HepG2 (cell line): ENCODE measurements around the gene CYBC1. TPM values are rescaled to one million over a fixed set of nuclear protein-coding genes. Genes with fewer than 3 reads are reported as not detected.

Experiments used
- AHR ChIP-seq: IDR thresholded peaks from 2 replicates; pipeline ENCODE4 v1.6.1; 2018; ENCODE audit warnings: missing genetic modification reagents, missing compliant biosample characterization
- GZF1 ChIP-seq: sonication (generic); formaldehyde crosslinking; IDR thresholded peaks from 2 replicates; pipeline ENCODE4 v1.5.1; 2020; ENCODE audit warnings: mild to moderate bottlenecking, missing genetic modification reagents
- KDM6A ChIP-seq: IDR thresholded peaks from 2 replicates; pipeline ENCODE4 v1.6.1; 2016; ENCODE audit warnings: low read depth
- KLF13 ChIP-seq: sonication (generic); formaldehyde crosslinking; IDR thresholded peaks from 2 replicates; pipeline ENCODE4 v1.4.0; 2020; ENCODE audit warnings: mild to moderate bottlenecking, missing genetic modification reagents
- KLF16 ChIP-seq, 2 experiments: sonication (generic) in 1 of 2; formaldehyde crosslinking in 1 of 2; IDR thresholded peaks; 2 replicates each; pipeline versions ENCODE4 v1.6.1 to v1.8.0; 2016 to 2023; ENCODE audit warnings: missing genetic modification reagents in 2 of 2, missing compliant biosample characterization in 1 of 2
- MED8 ChIP-seq: sonication (generic); formaldehyde crosslinking; IDR thresholded peaks from 2 replicates; pipeline ENCODE4 v1.8.1; 2023; ENCODE audit warnings: mild to moderate bottlenecking, missing genetic modification reagents; ENCODE audit not compliant: insufficient replicate concordance
- MIER2 ChIP-seq: IDR thresholded peaks from 2 replicates; pipeline ENCODE4 v1.6.1; 2016; ENCODE audit warnings: missing biosample characterization, missing genetic modification reagents
- MTF1 ChIP-seq: sonication (generic); formaldehyde crosslinking; IDR thresholded peaks from 2 replicates; pipeline ENCODE4 v1.5.0; 2020; ENCODE audit warnings: missing genetic modification reagents
- NFKB2 ChIP-seq: sonication (generic); formaldehyde crosslinking; IDR thresholded peaks from 2 replicates; pipeline ENCODE4 v1.4.0; 2020; ENCODE audit warnings: missing genetic modification reagents, borderline replicate concordance
- PHB2 ChIP-seq: fragments of 450-650 bp; IDR thresholded peaks from 2 replicates; pipeline ENCODE4 v1.6.1; 2018; ENCODE audit not compliant: partially characterized antibody
- RAD21 ChIP-seq: fragments of 450-650 bp; formaldehyde crosslinking; IDR thresholded peaks from 2 replicates; pipeline ENCODE4 v1.5.0; 2020; ENCODE audit warnings: mild to moderate bottlenecking
- RBFOX2 ChIP-seq: fragments of 200-400 bp; formaldehyde crosslinking; IDR thresholded peaks from 2 replicates; pipeline ENCODE4 v1.6.1; 2017; ENCODE audit warnings: low read depth, mild to moderate bottlenecking, low read length
- SP140L ChIP-seq: sonication (generic); formaldehyde crosslinking; IDR thresholded peaks from 2 replicates; pipeline ENCODE4 v1.4.0; 2020; ENCODE audit warnings: missing genetic modification reagents, borderline replicate concordance
- TBX2 ChIP-seq: sonication (generic); formaldehyde crosslinking; IDR thresholded peaks from 2 replicates; pipeline ENCODE4 v1.5.0; 2020; ENCODE audit warnings: missing genetic modification reagents, mild to moderate bottlenecking, borderline replicate concordance
- TCF7L2 ChIP-seq: IDR thresholded peaks from 2 replicates; pipeline ENCODE4 v1.6.1; 2011; ENCODE audit warnings: mild to moderate bottlenecking, low read depth, low read length, moderate library complexity
- U2AF1 ChIP-seq: fragments of 200-400 bp; formaldehyde crosslinking; optimal IDR thresholded peaks from 2 replicates; pipeline ENCODE3; 2017; ENCODE audit warnings: mild to moderate bottlenecking, low read depth, low read length
- ZNF143 ChIP-seq: sonication (generic); formaldehyde crosslinking; IDR thresholded peaks from 2 replicates; pipeline ENCODE4 v1.4.0; 2020; ENCODE audit warnings: missing genetic modification reagents
- ZNF607 ChIP-seq: sonication (generic); formaldehyde crosslinking; IDR thresholded peaks from 2 replicates; pipeline ENCODE4 v1.5.1; 2020; ENCODE audit warnings: missing genetic modification reagents, mild to moderate bottlenecking, borderline replicate concordance
- polyA plus RNA-seq, 8 experiments: library from polyadenylated mRNA; depleted of rRNA in 3 of 8; stranded (reverse) in 7 of 8; unstranded in 1 of 8; fragments of >200 nt; fragmentation: Illumina TruSeq in 4 of 8; extraction: Trizol in 4 of 8; gene quantifications; 2 replicates each; pipeline versions ENCODE4 v1.2.1 to v1.2.3, GENCODE V29; 2011 to 2016; ENCODE audit warnings: low read depth in 4 of 8, missing spikeins in 1 of 8, mixed read lengths in 1 of 8; ENCODE audit not compliant: insufficient read depth in 1 of 8
- total RNA-seq, 5 experiments: library from RNA; depleted of rRNA; stranded (reverse); fragments of >200 nt; fragmentation: Illumina TruSeq; extraction: Trizol; gene quantifications; 2 replicates each; pipeline ENCODE4 v1.2.3, GENCODE V29; 2016; ENCODE audit warnings: low read depth in 1 of 5
- TF ChIP-seq, protein P1 (sequence below): sonication (generic); formaldehyde crosslinking; IDR thresholded peaks from 2 replicates; pipeline ENCODE4 v1.4.0; 2020; ENCODE audit warnings: missing genetic modification reagents
- TF ChIP-seq, protein P2 (sequence below): sonication (generic); formaldehyde crosslinking; IDR thresholded peaks from 2 replicates; pipeline ENCODE4 v1.8.1; 2023; ENCODE audit warnings: mild to moderate bottlenecking, missing genetic modification reagents
- TF ChIP-seq, protein P3 (sequence below): sonication (generic); formaldehyde crosslinking; IDR thresholded peaks from 2 replicates; pipeline ENCODE4; 2020; ENCODE audit warnings: missing genetic modification reagents, mild to moderate bottlenecking, borderline replicate concordance

Gene CYBC1
- total and polyA plus RNA-seq, 2 of the 13 experiments (the other 11 are each of a cell fraction or from before 2014, with no cell fraction given): 43.4 to 44.1 TPM

DNA sequence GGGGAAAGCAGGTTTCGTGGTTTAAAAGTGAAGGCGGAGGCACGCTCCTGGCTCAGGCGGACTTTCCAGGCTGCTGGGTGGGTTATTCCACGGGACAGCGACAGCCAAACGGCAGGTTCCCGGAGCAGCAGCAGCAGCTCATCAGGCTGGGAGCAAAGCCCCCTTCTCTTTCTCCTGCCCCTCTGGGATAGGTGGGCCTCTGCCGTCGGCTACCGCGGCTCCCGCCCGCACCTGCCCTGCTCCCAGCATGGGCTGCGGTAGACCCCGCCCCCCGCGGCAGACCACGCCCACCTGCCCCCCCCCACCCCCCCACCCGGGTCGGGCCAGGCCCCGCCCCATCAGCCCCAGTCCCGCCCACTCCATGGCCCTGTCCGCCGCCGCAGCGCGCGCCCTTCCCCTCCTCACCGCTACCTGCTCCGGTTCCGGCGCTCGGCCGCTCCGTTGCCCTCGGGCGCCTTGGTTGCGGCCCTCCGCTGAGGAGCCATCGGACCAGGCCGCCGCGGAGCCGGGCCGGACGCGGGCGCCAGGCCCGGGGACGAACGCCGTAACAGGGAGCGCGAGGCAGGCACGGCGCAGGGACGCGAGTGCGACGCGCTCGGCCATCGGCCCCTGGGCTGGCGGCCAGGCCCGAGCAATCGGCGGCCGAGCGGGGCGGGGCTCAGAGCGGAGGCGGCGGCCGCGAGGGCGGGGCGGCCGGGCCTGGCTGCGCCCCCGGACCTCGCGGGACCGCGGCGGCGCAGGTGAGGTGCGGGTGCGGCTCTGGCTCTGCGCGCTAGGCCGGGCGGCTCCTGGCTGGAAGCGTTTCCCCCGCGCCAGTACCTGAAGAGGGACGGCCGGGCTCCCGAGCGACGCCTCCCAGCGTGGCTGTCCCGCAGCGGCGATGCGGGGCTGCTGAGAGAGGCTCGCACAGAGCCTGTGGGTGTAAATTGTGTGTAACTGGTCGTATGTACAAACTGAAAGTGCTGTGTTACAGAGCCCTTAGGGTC lies 32.3 kb downstream of the CYBC1 start, which contains the start of the genes HEXD and OGFOD3 (continued):
- TF ChIP-seq, protein P1, sequence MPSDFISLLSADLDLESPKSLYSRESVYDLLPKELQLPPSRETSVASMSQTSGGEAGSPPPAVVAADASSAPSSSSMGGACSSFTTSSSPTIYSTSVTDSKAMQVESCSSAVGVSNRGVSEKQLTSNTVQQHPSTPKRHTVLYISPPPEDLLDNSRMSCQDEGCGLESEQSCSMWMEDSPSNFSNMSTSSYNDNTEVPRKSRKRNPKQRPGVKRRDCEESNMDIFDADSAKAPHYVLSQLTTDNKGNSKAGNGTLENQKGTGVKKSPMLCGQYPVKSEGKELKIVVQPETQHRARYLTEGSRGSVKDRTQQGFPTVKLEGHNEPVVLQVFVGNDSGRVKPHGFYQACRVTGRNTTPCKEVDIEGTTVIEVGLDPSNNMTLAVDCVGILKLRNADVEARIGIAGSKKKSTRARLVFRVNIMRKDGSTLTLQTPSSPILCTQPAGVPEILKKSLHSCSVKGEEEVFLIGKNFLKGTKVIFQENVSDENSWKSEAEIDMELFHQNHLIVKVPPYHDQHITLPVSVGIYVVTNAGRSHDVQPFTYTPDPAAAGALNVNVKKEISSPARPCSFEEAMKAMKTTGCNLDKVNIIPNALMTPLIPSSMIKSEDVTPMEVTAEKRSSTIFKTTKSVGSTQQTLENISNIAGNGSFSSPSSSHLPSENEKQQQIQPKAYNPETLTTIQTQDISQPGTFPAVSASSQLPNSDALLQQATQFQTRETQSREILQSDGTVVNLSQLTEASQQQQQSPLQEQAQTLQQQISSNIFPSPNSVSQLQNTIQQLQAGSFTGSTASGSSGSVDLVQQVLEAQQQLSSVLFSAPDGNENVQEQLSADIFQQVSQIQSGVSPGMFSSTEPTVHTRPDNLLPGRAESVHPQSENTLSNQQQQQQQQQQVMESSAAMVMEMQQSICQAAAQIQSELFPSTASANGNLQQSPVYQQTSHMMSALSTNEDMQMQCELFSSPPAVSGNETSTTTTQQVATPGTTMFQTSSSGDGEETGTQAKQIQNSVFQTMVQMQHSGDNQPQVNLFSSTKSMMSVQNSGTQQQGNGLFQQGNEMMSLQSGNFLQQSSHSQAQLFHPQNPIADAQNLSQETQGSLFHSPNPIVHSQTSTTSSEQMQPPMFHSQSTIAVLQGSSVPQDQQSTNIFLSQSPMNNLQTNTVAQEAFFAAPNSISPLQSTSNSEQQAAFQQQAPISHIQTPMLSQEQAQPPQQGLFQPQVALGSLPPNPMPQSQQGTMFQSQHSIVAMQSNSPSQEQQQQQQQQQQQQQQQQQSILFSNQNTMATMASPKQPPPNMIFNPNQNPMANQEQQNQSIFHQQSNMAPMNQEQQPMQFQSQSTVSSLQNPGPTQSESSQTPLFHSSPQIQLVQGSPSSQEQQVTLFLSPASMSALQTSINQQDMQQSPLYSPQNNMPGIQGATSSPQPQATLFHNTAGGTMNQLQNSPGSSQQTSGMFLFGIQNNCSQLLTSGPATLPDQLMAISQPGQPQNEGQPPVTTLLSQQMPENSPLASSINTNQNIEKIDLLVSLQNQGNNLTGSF: peak; percentile 84; the same call in 1 of the 2 replicates
- no peak for TF ChIP-seq MED8 (CRISPR knock-in tag)
- TF ChIP-seq PHB2: no peak
- 0 out of 2 replicates have a peak, but pooled peaks have one; percentile 20 for TF ChIP-seq KLF13
- TF ChIP-seq RAD21 (CRISPR knock-in tag): peak; percentile 84
- no peak; the same call in 1 of the 2 replicates for TF ChIP-seq NFKB2 (CRISPR knock-in tag)
- TF ChIP-seq KLF16 (CRISPR knock-in tag; IDR thresholded peaks at IDR 0.05): peak in 1 of 2 experiments; percentile 55; a peak in 1 of 4 replicates
- peak; percentile 71 for TF ChIP-seq U2AF1
- TF ChIP-seq SP140L (CRISPR knock-in tag): no peak
- no peak for TF ChIP-seq ZNF143 (CRISPR knock-in tag)
- TF ChIP-seq TCF7L2: no peak
- TF ChIP-seq MIER2 (CRISPR knock-in tag): no peak
- no peak for TF ChIP-seq KDM6A (CRISPR knock-in tag)
- peak; percentile 98 for TF ChIP-seq RBFOX2
- TF ChIP-seq GZF1 (CRISPR knock-in tag): no peak
- TF ChIP-seq, protein P2, sequence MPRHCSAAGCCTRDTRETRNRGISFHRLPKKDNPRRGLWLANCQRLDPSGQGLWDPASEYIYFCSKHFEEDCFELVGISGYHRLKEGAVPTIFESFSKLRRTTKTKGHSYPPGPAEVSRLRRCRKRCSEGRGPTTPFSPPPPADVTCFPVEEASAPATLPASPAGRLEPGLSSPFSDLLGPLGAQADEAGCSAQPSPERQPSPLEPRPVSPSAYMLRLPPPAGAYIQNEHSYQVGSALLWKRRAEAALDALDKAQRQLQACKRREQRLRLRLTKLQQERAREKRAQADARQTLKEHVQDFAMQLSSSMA: peak; percentile 78; the same call in 1 of the 2 replicates
- TF ChIP-seq, protein P3, sequence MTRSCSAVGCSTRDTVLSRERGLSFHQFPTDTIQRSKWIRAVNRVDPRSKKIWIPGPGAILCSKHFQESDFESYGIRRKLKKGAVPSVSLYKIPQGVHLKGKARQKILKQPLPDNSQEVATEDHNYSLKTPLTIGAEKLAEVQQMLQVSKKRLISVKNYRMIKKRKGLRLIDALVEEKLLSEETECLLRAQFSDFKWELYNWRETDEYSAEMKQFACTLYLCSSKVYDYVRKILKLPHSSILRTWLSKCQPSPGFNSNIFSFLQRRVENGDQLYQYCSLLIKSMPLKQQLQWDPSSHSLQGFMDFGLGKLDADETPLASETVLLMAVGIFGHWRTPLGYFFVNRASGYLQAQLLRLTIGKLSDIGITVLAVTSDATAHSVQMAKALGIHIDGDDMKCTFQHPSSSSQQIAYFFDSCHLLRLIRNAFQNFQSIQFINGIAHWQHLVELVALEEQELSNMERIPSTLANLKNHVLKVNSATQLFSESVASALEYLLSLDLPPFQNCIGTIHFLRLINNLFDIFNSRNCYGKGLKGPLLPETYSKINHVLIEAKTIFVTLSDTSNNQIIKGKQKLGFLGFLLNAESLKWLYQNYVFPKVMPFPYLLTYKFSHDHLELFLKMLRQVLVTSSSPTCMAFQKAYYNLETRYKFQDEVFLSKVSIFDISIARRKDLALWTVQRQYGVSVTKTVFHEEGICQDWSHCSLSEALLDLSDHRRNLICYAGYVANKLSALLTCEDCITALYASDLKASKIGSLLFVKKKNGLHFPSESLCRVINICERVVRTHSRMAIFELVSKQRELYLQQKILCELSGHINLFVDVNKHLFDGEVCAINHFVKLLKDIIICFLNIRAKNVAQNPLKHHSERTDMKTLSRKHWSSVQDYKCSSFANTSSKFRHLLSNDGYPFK (CRISPR knock-in tag): no peak
- TF ChIP-seq MTF1 (CRISPR knock-in tag): peak; percentile 55; the same call in 1 of the 2 replicates
- peak; percentile 93 for TF ChIP-seq ZNF607
- TF ChIP-seq TBX2 (CRISPR knock-in tag): peak; percentile 49
- peak; percentile 80; the same call in 1 of the 2 replicates for TF ChIP-seq AHR (CRISPR knock-in tag)
